Limb (tissue), 2 donors: ENCODE results near the gene SSX2IP.
A peak's percentile ranks its signal among the peaks of the same experiment; 100 is the strongest.

Source experiments
- DNase-seq, 2 donors: peaks; one replicate each; pipeline ENCODE4 v3.0.0-alpha.2; 2016; ENCODE audit errors: extremely low spot score in 2 of 2

The SSX2IP gene

DNA sequence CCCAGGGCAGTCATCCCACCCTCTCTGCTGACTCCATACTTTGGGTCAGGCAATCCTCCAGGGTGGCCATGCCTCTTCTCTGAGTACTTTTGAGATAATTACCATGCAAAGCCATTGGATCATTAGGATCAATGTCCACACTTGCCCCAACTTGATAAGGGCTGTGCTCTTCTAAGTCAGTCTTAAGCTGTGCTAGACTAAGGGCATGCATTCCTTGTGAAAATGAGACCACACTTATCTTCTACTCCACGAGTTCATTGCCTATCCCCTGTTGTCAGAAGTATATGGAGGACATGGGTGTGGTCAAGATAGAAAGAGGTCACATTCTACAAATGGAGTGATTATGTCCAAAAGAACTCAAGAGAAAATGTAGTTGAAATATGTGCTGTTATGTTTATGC lies 18.9 kb upstream of the SSX2IP start:
- DNase-seq = no peak

DNA sequence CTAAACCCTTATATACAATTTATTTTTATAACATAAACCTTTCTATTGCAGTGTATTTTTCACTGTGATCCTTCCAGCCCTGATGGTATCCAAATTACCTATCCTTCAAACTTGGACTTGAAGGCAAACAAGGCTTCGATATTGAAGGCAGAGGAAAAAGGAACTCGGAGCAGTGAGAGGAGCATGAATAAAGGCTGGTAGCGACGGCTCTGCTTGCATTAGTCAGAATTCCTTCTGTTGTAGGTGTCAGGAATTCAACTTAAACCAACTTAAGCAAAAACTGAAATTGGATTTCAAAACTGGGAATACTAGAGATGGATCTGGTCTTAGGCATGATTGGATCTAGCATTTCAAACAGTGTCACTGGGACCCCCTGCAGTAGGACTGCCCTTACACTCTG lies 17.8 kb upstream of the SSX2IP start:
- DNase-seq = no peak

DNA sequence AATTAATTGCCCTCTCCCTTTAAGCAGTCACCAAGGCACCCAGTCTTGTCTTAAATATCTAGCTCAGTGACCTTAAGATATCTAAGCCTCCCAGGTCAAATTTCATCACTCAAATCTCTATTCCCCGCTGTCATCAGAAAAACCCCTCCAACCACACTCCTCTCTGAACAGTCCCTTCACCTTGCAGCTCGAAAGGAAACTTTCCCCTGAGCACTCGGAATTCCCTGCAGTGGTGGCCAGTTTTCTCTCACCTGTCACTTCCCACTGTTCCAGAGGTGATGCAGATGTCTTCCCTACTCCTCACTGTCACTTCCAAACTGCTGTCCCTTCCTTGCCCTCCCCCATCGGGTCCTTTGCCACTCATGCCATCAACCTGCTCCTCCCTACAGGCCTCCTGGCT lies 15.3 kb upstream of the SSX2IP start:
- no peak for DNase-seq

- DNase-seq = no peak
Measured at GRCh38 chr1:84704872-84705417, 14.7 kb upstream of the SSX2IP start.

GRCh38 chr1:84703431-84703830 lies 13.2 kb upstream of the SSX2IP start:
- no peak for DNase-seq

DNA sequence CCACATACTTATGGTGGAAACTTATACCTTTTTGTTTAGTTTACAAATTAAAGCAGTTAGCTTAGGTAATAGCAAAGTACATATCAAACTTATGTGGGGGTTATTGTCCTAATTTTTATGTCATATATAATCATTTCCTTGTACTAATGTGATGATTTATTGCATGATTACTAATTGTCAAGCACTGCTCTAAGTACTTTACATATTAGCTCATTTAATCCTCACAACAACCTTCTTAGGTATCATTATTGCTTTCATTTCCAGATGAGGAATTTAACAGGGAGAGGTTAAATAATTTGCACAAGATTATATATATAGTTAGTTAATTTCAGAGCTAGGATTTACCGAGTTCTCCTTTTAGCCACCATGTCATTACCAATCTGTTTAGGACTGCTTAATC lies 11.9 kb upstream of the SSX2IP start:
- DNase-seq = no peak

GRCh38 chr1:84701376-84701775 lies 11.1 kb upstream of the SSX2IP start:
- peak in 1 of 2 donors; percentile 72 for DNase-seq

- no peak for DNase-seq
Measured at GRCh38 chr1:84700070-84700469, 9.8 kb upstream of the SSX2IP start.

GRCh38 chr1:84698151-84699110 lies 8.2 kb upstream of the SSX2IP start:
- DNase-seq = peak in 1 of 2 donors; percentile 82

DNA sequence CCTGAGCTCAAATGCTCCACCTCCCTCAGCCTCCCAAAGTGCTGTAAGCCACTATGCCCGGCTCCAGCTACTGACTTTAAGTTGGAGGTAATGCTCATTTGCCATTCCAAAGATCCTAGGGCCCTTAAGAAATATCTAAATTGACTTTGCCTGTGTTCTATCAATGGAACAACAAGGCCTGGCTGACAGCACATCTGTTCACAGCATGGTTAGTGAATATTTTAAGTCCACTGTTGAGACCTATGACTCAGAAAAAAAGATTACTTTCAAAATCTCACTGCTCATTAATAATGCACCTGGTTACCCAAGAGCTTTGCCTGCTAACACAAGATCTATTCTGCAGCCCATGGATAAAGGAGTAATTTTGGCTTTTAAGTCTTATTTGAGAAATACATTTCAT lies 3.5 kb upstream of the SSX2IP start:
- DNase-seq = no peak

DNA sequence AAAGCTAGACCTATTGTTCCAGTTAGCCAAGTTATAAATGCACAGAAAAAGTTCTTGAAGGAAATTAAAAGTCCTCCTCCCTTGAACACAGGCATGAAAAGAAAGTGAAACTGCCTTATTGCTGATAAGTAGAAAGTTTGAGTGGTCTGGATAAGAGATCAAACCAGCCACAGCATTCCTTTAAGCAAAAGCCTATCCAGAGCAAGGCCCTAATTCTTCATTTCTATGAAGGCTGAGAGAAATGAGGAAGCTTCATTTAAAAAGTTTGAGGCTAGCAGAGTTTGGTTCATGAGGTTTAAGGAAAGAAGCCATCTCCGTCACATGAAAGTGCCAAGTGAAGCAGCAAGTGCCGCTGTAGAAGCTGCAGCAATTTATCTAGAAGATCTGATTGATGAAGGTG lies 2.7 kb upstream of the SSX2IP start:
- no peak for DNase-seq

DNA sequence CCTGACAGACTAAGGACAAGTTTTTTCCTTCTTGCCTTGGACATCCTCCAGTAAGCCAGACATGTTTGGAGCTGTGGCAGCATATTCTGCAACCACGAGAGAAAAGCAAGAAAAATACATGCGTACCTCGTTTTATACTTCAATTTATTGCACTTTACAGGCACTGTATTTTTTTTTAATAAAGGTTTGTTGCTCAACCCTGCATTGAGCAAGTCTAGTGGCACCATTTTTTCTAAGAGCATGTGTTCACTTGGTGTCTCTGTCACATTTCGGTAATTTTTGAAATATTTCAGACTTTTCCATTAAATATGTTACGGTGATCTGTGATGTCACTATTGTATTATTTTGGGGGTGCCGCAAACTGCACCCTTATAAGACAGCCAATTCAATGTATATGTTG lies 2.1 kb upstream of the SSX2IP start:
- DNase-seq = no peak

DNA sequence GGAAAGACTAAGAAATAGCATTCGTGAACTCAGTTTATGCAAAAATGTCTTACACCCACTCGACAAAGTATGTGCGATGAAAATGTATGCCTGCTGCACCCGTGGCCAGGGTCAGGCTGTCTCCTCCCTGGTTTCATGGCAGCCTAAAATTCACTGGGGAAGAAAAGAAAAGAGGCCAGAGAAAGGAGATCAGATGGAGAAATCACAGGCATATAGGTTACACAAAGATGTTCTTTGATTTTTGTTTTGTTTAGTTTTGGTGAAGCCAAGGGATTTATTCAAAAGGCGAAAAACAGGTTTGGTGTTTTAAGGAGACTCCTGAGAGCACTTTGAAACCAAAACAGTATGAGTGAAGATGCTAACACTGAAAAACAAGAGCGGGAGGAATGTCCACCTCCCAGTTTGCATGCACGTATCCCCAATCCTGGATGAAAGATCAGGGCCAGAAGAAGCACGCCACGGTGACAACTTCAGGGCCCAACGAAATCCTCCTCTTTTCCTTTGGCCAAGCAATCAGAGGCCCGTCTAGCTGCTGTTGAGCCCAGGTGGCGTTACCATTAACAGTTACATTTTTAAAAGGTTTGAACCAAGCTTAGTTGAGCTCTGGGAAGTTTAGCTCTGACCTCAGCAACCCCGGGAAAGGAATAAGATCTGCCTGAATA lies 992 bp upstream of the SSX2IP start:
- no peak for DNase-seq

DNA sequence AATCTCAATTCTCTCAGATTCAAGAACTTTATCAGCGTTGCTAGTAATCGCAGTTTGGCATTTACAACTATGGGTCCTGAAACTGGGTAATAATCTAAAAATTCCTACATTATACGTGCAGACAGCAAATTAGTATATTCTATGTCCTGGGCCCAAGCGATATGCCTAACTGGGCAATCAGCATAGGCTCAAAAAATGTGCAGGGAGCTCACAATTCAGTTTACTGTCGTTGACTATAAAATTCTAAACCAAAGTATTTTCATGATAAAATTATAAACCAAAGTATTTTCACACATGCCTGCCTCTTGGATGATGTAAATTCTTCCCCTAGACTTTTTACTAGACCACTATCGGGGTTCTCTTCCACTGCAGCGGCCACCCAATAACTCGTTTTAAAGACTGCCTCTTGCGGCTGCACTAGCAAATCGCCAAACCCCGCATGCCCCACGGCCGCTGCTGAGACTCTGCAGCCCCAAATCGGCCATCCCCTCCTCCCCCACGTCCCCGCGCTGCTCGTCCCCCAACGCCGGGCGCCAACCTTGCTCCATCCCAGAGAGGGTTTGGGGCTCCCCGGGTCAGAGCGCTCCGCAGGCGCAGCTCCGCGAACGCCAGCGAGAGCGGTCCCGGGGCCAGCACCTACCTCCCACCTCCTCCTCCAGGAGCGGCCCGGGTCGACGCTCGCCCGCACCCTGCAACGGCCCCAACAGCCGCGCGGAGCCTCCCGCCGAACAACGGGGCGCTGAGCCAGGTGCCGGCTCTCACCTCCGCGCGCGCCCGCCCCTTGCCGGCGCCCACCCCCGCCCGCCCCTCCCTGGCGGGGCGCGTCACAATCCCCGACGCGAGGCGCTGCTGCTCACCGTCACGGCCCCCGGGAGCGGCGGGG lies 506 bp downstream of the SSX2IP start:
- peak in 1 of 2 donors; percentile 51 for DNase-seq

DNA sequence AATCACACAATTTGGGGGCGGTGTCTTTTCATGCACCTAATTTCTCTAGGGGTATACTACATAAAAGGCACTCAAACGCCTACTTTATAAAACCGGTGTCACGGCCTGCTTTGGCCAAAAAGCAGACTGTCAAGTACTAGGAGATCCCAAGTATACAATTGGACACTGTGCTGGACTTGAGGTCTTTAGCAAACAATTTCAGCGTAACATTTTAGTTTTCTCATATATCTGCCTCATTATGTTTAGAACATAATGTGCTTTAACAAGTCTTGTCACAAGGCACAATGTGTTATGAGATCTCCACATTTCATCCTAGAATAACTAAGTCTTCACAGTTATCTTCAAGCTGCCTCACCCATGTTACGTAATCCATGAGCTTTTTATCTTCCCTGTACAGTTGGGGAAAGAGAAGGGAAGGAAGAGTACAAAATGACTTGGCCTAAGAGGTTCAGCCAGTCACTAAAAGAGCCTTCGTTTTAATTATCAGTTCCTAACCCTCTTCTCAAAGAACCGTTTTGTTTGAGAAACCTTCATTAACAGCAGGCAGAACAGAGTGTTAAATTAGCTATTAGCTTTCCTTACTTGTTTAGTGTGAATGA lies 1.7 kb downstream of the SSX2IP start:
- DNase-seq = no peak

GRCh38 chr1:84687714-84688462 lies 2.4 kb downstream of the SSX2IP start:
- DNase-seq = no peak

DNA sequence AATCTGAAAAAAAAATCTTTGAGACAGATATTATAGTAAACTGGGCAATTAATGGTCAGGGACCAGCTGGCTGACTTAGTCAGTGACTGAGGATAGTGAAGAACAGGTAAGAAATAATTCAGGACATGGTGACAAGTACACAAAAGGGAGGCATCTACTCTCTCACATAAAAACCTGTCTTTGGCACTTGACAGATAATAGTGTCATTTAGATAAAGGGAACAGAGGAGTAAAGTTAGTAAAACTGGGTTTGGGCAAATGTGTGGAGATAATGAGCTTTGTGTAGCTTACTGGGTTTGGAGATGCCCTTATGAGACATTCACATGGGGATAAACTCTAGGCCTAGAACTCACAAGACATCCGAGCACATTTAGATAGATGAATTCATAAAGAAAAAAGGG lies 4.0 kb downstream of the SSX2IP start:
- DNase-seq = no peak

DNA sequence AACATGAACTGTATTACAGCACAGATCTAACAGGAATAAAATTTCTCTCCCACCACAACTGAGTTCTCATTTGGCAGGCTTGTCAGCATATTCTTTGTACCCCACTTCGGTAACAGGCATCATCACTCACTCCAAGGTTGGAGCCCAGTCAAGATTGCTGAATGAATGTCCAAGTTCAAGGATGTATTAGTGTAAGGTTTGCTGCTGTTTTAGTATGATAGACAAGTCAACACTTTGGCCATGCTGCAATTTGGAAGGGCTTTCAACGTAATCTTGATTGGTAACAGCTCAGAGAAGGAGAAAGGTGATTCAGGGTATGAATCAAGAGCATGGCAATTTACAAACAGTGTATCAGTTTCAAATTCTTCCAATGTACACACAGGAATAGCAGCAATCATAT lies 6.8 kb downstream of the SSX2IP start:
- DNase-seq = no peak

GRCh38 chr1:84682047-84682446 lies 8.2 kb downstream of the SSX2IP start:
- no peak for DNase-seq

- no peak for DNase-seq
Measured at GRCh38 chr1:84677415-84678099, 12.7 kb downstream of the SSX2IP start.
